Gastrocnemius medialis (tissue), 4 donors: ENCODE data around the gene TSNAXIP1. TPM values are rescaled to one million over a fixed set of nuclear protein-coding genes. Genes with fewer than 3 reads are reported as not detected.
A peak's percentile ranks its signal among the peaks of the same experiment; 100 is the strongest.

ENCODE experiments used
- ATAC-seq, 2 donors: fragments of 150-250 bp; one replicate each; pipeline ENCODE4 v1.9.1; 2016
- DNase-seq, 2 donors: peaks; one replicate each; pipeline ENCODE4 v3.0.0-alpha.2; 2019
- H3K27ac ChIP-seq, 4 donors: fragments of 200-600 bp; sonication (generic); 1 replicate in 1 of 4; 2 replicates in 3 of 4; pipeline ENCODE4 v1.5.1; 2016 to 2018; ENCODE audit warnings: mild to moderate bottlenecking in 2 of 4, moderate library complexity in 1 of 4
- H3K27me3 ChIP-seq, 3 donors: fragments of 200-600 bp; sonication (generic) in 2 of 3; 1 replicate in 1 of 3; 2 replicates in 2 of 3; pipeline versions ENCODE4 v1.5.1 to v1.6.0; 2016 to 2019; ENCODE audit warnings: mild to moderate bottlenecking in 1 of 3, moderate library complexity in 1 of 3
- H3K36me3 ChIP-seq, 2 donors: fragments of 200-600 bp; sonication (generic) in 1 of 2; one replicate each; pipeline ENCODE4 v1.5.1; 2017 to 2018
- H3K4me1 ChIP-seq, 2 donors: fragments of 200-600 bp; sonication (generic) in 1 of 2; one replicate each; pipeline ENCODE4 v1.5.1; 2016 to 2017; ENCODE audit warnings: mild to moderate bottlenecking in 2 of 2
- H3K4me3 ChIP-seq, 4 donors: fragments of 200-600 bp; sonication (generic) in 3 of 4; 1 replicate in 1 of 4; 2 replicates in 3 of 4; pipeline ENCODE4 v1.5.1; 2016 to 2019; ENCODE audit warnings: mild to moderate bottlenecking in 2 of 4
- H3K9me3 ChIP-seq, 3 donors: fragments of 200-600 bp; sonication (generic) in 2 of 3; 1 replicate in 1 of 3; 2 replicates in 2 of 3; pipeline ENCODE4 v1.5.1; 2016 to 2019
- CTCF ChIP-seq, 5 experiments: fragments of 450-650 bp in 3 of 5; fragments of 200-600 bp in 2 of 5; sonication (generic) in 2 of 5; IDR thresholded peaks in 4 of 5; conservative IDR thresholded peaks in 1 of 5; 1 replicate in 4 of 5; 2 replicates in 1 of 5; pipeline ENCODE4 v1.5.1; 2016 to 2019; ENCODE audit warnings: antibody characterized with exemption in 5 of 5, mild to moderate bottlenecking in 3 of 5, moderate library complexity in 3 of 5
- POLR2A ChIP-seq, 2 donors: fragments of 450-650 bp; IDR thresholded peaks; one replicate each; pipeline ENCODE4 v1.6.1; 2017; ENCODE audit warnings: antibody characterized with exemption in 2 of 2, mild to moderate bottlenecking in 2 of 2, moderate library complexity in 2 of 2
- in situ Hi-C, 4 donors: fragments of 200-750 bp; cut with MboI; loops; one replicate each; pipeline versions ENCODE4 v1.15.0 to v1.8.0; 2017; ENCODE audit warnings: low sequenced_read_pairs in 4 of 4
- intact Hi-C: fragments of 100-400 bp; cut with DNase I; formaldehyde crosslinking; loops from one replicate; pipeline ENCODE4 v1.15.1; 2023; ENCODE audit warnings: low total_unique reads
- total RNA-seq, 4 donors: library from RNA; depleted of rRNA; stranded (reverse); fragments of >200 nt; gene quantifications; one replicate each; pipeline versions ENCODE4 v1.1.0 to v1.2.3, GENCODE V29; 2016

Gene TSNAXIP1
- total RNA-seq = 10 to 100 TPM in 1 of 4 donors, under 1 TPM in 2, not detected in 1; 0.27 to 11.0 (median 0.56) TPM

- in situ Hi-C loops (loop anchor here in 2 of 4 donors (25.0 kb wide), 2 partner anchors 231 to 431 kb away; partner anchors contain the start of genes ESRP2 (in 1 of the 2) and PLA2G15 (in 1 of the 2)), intact Hi-C loops (loop anchor here (1.0 to 10.0 kb wide), 4 partner anchors 40 to 282 kb away; partner anchors contain the start of genes CENPT, CTCF, NUTF2 and RIPOR1)
- H3K27me3 ChIP-seq = no peaks in the 10 kb centered on the region
- H3K4me1 ChIP-seq = peaks cover 32 to 35% of the 10 kb centered on the region in 2 donors
- H3K27ac ChIP-seq = peak within 1 kb of the TSS; percentile 92 to 99 (median 97)
- peak; percentile 98 to 99 for DNase-seq
- no peak for TF ChIP-seq CTCF (IDR thresholded peaks at IDR 0.05 in 4 of 5, conservative IDR thresholded peaks at IDR 0.05 in 1 of 5)
- TF ChIP-seq POLR2A (IDR thresholded peaks at IDR 0.05) = peak; percentile 92 to 97
- peak within 1 kb of the TSS; percentile 86 to 99 (median 96) for H3K4me3 ChIP-seq
- H3K36me3 ChIP-seq = peaks cover 0 to 18% of the 10 kb centered on the region in 2 donors
- H3K9me3 ChIP-seq = no peaks in the 10 kb centered on the region
- ATAC-seq = peak; percentile 97 to 98
Measured at GRCh38 chr16:67806428-67807147, at the start of gene TSNAXIP1, which contains the start of gene RANBP10. Gene TSNAXIP1, plus strand, starts transcription at chr16:67806889. Its CDS starts 261 bp downstream, at chr16:67807150. Gene RANBP10, minus strand, starts transcription at chr16:67806560. Its CDS starts 24 bp downstream, at chr16:67806536.

DNA sequence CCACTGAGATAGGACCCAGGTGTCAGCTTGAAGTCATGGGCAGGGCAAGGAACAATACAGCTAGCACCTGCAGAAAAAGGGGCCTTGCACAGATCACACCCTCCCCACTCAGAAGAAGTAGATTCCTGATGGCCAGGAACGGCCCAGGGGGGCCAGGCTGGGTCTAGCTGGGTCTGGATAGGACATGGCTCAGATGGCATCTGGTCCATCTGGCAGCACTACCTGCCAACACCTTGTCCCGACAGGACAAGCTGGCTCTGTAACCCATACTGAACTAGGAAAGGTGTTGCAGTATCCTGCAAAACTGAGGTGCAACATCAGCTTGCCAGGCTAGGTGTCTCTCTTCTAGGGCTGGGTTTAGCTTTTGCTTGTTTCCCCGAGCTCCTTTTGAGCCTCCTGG is 48.7 kb upstream of the TSNAXIP1 start:
- in situ Hi-C loops (no loop called here), intact Hi-C loops (no loop called here)
- no peaks in the 10 kb centered on the region for H3K27me3 ChIP-seq
- TF ChIP-seq POLR2A (IDR thresholded peaks at IDR 0.05) = no peak
- no peak overlapping the region for H3K27ac ChIP-seq
- no peaks in the 10 kb centered on the region for H3K9me3 ChIP-seq
- H3K4me3 ChIP-seq = no peak overlapping the region
- no peak for ATAC-seq
- H3K36me3 ChIP-seq = no peaks in the 10 kb centered on the region
- no peak for DNase-seq
- peaks cover 17% of the 10 kb centered on the region in 2 donors for H3K4me1 ChIP-seq

- peak overlapping the region; percentile 35 to 75 (median 57) for H3K27ac ChIP-seq
- DNase-seq (no peak), ATAC-seq (no peak)
- intact Hi-C loops (no loop called here), in situ Hi-C loops (no loop called here)
- no peak overlapping the region for H3K4me3 ChIP-seq
- H3K27me3 ChIP-seq = no peaks in the 10 kb centered on the region
- H3K36me3 ChIP-seq = no peaks in the 10 kb centered on the region
- no peak for TF ChIP-seq POLR2A (IDR thresholded peaks at IDR 0.05)
- H3K4me1 ChIP-seq = peaks cover 17 to 19% of the 10 kb centered on the region in 2 donors
- no peaks in the 10 kb centered on the region for H3K9me3 ChIP-seq
Measured at GRCh38 chr16:67758966-67759365, 47.7 kb upstream of the TSNAXIP1 start.

DNA sequence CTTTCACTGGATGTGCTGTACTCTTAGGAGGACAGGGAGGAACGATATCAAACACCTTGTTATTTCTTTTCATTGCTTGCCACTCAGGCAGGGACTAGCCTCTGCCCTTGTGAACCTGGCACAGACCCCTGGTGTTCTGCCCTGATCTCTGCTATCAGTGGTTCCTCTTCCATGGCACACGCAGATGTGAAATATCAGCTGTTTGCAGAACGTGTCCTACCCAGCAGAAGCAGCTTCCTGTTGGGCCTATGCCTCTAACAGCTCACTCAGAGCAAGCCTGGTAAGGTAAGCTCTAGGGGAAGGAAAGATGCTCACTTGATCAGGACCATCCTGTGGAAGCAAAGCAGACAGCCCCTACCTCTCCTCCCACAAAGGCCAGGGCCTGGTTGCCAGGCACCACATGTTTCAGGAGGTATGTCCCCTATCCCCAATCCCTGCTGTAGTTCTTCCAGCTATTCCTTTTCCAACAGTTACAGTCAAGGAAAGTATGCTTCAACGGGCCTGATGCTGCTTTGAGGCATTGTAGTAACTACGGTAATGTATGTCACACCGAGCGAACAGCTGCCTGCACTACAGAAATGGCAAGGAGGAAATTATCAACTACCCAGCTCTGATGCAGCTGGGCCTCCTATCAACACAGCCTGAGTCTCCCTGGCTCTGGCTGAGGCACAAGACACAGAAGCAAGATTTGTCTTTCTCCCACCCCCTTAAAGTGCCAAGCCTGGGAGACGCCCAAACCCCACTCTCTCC is 46.3 kb upstream of the TSNAXIP1 start:
- Histone ChIP-seq H3K4me1 (peaks cover 17 to 19% of the 10 kb centered on the region in 2 donors), H3K9me3 (no peaks in the 10 kb centered on the region), H3K36me3 (no peaks in the 10 kb centered on the region), H3K27ac (peak overlapping the region; percentile 35 to 75 (median 57)), H3K27me3 (no peaks in the 10 kb centered on the region), H3K4me3 (no peak overlapping the region)
- peak; percentile 57 to 78 for ATAC-seq
- intact Hi-C loops (no loop called here), in situ Hi-C loops (no loop called here)
- TF ChIP-seq CTCF (IDR thresholded peaks at IDR 0.05 in 4 of 5, conservative IDR thresholded peaks at IDR 0.05 in 1 of 5) = no peak
- TF ChIP-seq POLR2A (IDR thresholded peaks at IDR 0.05) = no peak
- peak; percentile 29 to 38 for DNase-seq

DNA sequence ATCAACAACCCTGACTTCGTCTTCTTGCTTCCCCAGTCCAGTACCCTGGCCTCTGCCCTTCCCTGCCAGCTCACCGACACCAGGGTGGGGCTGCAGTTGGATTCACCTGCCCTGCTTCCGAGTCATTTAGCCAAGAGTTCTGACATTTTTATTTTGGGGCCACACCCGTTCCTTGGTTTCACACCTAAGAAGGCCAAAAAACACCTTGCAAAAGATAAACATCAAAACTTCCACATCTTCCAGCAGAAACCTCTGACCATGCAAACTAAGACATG is 45.8 kb upstream of the TSNAXIP1 start:
- H3K9me3 ChIP-seq = no peaks in the 10 kb centered on the region
- ATAC-seq (no peak), DNase-seq (no peak)
- no peak overlapping the region for H3K4me3 ChIP-seq
- H3K36me3 ChIP-seq = no peaks in the 10 kb centered on the region
- no peaks in the 10 kb centered on the region for H3K27me3 ChIP-seq
- in situ Hi-C loops = no loop called here
- H3K4me1 ChIP-seq = peaks cover 17 to 19% of the 10 kb centered on the region in 2 donors
- peak overlapping the region; percentile 35 to 75 (median 57) for H3K27ac ChIP-seq
- intact Hi-C loops = no loop called here
- no peak for TF ChIP-seq CTCF (IDR thresholded peaks at IDR 0.05 in 4 of 5, conservative IDR thresholded peaks at IDR 0.05 in 1 of 5)
